ENCODE data around the gene PDLIM4.

PDLIM4 gene

GRCh38 chr5:132294728-132295504 lies 37.4 kb downstream of the PDLIM4 start:
- DNase-seq (ENCODE audit: low read depth in 1 of 2, low spot score in 1 of 2), result no peak
- no peak for TF ChIP-seq JUND (IDR thresholded peaks at IDR 0.05; ENCODE audit: low read depth)
- in situ Hi-C loops (cut with HindIII; ENCODE audit: low pct_unique_long_range_greater_than_20kb, low sequenced_read_pairs), result no loop called here

- DNase-seq (ENCODE audit: low read depth in 1 of 2, low spot score in 1 of 2), result no peak
- in situ Hi-C loops (cut with HindIII; ENCODE audit: low pct_unique_long_range_greater_than_20kb, low sequenced_read_pairs), result no loop called here
- TF ChIP-seq JUND (IDR thresholded peaks at IDR 0.05; ENCODE audit: low read depth), result no peak
Measured at GRCh38 chr5:132295505-132296411, 38.3 kb downstream of the PDLIM4 start.

GRCh38 chr5:132296412-132297016 lies 39.0 kb downstream of the PDLIM4 start:
- no peak for TF ChIP-seq JUND (IDR thresholded peaks at IDR 0.05; ENCODE audit: low read depth)
- in situ Hi-C loops (cut with HindIII; ENCODE audit: low pct_unique_long_range_greater_than_20kb, low sequenced_read_pairs), result no loop called here
- no peak for DNase-seq (ENCODE audit: low read depth in 1 of 2, low spot score in 1 of 2)

DNA sequence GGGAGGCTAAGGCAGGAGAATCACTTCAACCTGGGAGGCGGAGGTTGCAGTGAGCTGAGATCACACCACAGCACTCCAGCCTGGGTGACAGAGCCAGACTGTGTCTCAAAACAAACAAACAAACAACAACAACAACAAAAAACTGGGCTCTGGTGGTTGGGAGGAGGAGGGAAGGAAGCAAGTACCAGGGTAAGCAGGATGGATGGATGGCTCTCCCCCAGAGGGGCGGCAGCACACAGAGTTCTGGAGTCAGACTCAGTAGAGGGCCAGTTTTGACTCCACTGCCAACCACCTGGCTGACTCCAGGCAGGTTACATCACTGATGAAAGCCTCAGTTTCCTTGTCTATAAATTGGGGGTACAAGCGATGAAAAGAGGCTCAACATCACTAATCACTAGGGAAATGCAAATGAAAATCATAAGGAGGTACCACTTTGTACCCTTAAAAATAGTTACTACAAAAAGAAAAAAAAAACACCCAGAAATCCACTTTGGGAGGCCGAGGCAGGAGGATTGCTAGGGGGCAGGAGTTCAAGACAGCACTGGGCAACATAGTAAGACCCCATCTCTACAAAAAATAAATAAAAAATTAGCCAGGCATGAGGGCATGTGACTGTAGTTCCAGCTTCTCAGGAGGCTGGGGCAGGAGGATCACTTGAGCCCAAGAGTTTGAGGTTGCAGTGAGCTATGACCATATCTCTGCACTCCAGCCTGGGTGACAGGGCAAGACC lies 39.9 kb downstream of the PDLIM4 start:
- TF ChIP-seq JUND (IDR thresholded peaks at IDR 0.05; ENCODE audit: low read depth), result no peak
- DNase-seq (ENCODE audit: low read depth in 1 of 2, low spot score in 1 of 2), result no peak
- in situ Hi-C loops (cut with HindIII; ENCODE audit: low pct_unique_long_range_greater_than_20kb, low sequenced_read_pairs), result no loop called here

- DNase-seq (ENCODE audit: low read depth in 1 of 2, low spot score in 1 of 2), result no peak
- in situ Hi-C loops (cut with HindIII; ENCODE audit: low pct_unique_long_range_greater_than_20kb, low sequenced_read_pairs), result no loop called here
- TF ChIP-seq JUND (IDR thresholded peaks at IDR 0.05; ENCODE audit: low read depth), result no peak
Measured at GRCh38 chr5:132298298-132299212, 41.1 kb downstream of the PDLIM4 start.

- in situ Hi-C loops (cut with HindIII; ENCODE audit: low pct_unique_long_range_greater_than_20kb, low sequenced_read_pairs), result no loop called here
- TF ChIP-seq JUND (IDR thresholded peaks at IDR 0.05; ENCODE audit: low read depth), result no peak
- no peak for DNase-seq (ENCODE audit: low read depth in 1 of 2, low spot score in 1 of 2)
Measured at GRCh38 chr5:132299917-132300316, 42.4 kb downstream of the PDLIM4 start.

- no peak for TF ChIP-seq JUND (IDR thresholded peaks at IDR 0.05; ENCODE audit: low read depth)
- DNase-seq (ENCODE audit: low read depth in 1 of 2, low spot score in 1 of 2), result no peak
- in situ Hi-C loops (cut with HindIII; ENCODE audit: low pct_unique_long_range_greater_than_20kb, low sequenced_read_pairs), result no loop called here
Measured at GRCh38 chr5:132300577-132301343, 43.3 kb downstream of the PDLIM4 start.

DNA sequence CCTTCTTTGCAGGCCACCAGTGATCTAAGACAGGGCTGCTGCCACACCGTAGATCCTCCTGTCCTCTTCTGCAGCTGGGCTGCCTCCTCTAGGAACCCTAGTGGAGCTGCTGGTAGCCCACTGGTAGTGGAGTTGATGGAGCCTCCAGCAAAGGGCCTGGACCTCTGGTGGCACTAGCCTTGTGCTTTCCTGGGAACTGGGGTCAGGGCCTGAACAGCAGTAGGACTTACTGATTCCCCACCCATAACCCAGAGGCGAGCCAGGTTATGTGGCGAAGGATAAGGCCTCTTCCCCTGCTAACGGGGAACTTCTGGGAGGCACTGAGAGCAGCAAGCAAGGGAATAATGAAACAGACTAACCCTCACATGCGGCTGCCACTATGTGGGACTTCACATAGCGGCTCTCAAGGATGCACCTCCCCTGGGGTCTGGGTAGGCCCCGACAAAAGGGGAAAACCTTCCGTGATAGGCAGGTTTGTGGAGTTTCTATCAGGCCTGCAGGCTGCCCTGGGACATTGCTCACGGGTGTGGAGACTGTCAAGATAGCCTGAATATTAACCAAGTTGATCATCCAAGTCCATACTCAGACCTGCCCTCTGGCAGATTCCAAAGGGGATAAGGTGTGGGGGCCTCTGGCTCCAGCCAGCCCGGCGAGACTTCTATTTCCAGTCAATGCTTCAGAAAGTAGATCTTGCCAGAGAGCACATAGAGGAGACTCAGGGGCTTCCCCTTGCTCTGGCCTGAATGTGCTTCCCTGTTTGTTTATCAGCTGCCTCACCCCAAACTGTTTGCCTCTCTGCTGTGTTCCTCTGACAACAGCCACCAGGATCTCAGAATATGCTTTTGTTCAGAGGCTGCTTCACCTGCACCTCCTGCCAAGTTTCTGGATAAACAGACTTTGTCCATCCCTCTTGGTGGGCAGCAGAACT lies 44.1 kb downstream of the PDLIM4 start:
- in situ Hi-C loops (cut with HindIII; ENCODE audit: low pct_unique_long_range_greater_than_20kb, low sequenced_read_pairs), result no loop called here

GRCh38 chr5:132302413-132302812 lies 44.9 kb downstream of the PDLIM4 start:
- no peak for TF ChIP-seq JUND (IDR thresholded peaks at IDR 0.05; ENCODE audit: low read depth)
- no peak for DNase-seq (ENCODE audit: low read depth in 1 of 2, low spot score in 1 of 2)
- in situ Hi-C loops (cut with HindIII; ENCODE audit: low pct_unique_long_range_greater_than_20kb, low sequenced_read_pairs), result no loop called here

More for the DNA sequence above, 44.1 kb downstream of the PDLIM4 start:
- TF ChIP-seq JUND (IDR thresholded peaks at IDR 0.05; ENCODE audit: low read depth), result no peak
- no peak for DNase-seq (ENCODE audit: low read depth in 1 of 2, low spot score in 1 of 2)

DNA sequence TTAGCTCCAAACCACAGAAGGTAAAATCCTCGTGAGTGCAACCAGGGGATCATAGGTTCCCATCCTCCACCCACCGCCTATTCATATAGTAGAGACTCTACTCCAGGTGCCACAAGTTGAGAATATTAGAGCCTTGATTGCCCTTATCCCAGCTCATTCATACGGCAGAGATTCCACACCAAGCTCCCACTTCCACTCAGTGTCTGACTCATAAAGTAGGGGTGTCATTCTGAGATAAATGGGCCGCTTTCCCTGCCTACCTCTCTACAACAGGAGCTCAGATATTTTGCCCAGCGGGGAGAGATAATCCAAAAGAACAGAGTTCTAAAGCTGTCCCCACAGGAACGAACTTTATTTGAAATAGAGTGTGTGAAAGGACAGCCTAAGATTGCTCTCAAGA lies 46.1 kb downstream of the PDLIM4 start:
- no peak for TF ChIP-seq JUND (IDR thresholded peaks at IDR 0.05; ENCODE audit: low read depth)
- in situ Hi-C loops (cut with HindIII; ENCODE audit: low pct_unique_long_range_greater_than_20kb, low sequenced_read_pairs), result no loop called here
- DNase-seq (ENCODE audit: low read depth in 1 of 2, low spot score in 1 of 2), result no peak

Data from T47D (cell line).